HepG2 (cell line): ENCODE data around the gene SEC61A2. TPM values are rescaled to one million over a fixed set of nuclear protein-coding genes. Genes with fewer than 3 reads are reported as not detected.

Experiments
- AGO1 ChIP-seq: fragments of 200-400 bp; formaldehyde crosslinking; IDR thresholded peaks from 2 replicates; pipeline ENCODE4 v1.6.1; 2017; ENCODE audit warnings: mild to moderate bottlenecking, low read depth, low read length, moderate library complexity; ENCODE audit not compliant: poor library complexity, severe bottlenecking
- ASH2L ChIP-seq: fragments of 300-600, 200-600 bp; sonication (generic); IDR thresholded peaks from 2 replicates; pipeline ENCODE4 v1.7.0; 2017; ENCODE audit warnings: low read depth, mild to moderate bottlenecking, moderate library complexity, mixed read lengths, low read length; ENCODE audit not compliant: insufficient read length
- CC2D1A ChIP-seq: sonication (generic); formaldehyde crosslinking; IDR thresholded peaks from 2 replicates; pipeline ENCODE4 v1.8.1; 2023; ENCODE audit warnings: mild to moderate bottlenecking, missing genetic modification reagents
- KLF16 ChIP-seq, 2 experiments: sonication (generic) in 1 of 2; formaldehyde crosslinking in 1 of 2; IDR thresholded peaks; 2 replicates each; pipeline versions ENCODE4 v1.6.1 to v1.8.0; 2016 to 2023; ENCODE audit warnings: missing genetic modification reagents in 2 of 2, missing compliant biosample characterization in 1 of 2
- MTF2 ChIP-seq: sonication (generic); formaldehyde crosslinking; IDR thresholded peaks from 2 replicates; pipeline ENCODE4 v1.5.0; 2020; ENCODE audit warnings: missing genetic modification reagents, borderline replicate concordance
- NCOA2 ChIP-seq: sonication (generic); formaldehyde crosslinking; IDR thresholded peaks from 2 replicates; pipeline ENCODE4 v1.8.0; 2022; ENCODE audit warnings: inconsistent platforms
- NCOA5 ChIP-seq: sonication (generic); formaldehyde crosslinking; IDR thresholded peaks from 2 replicates; pipeline ENCODE4 v1.4.0; 2020; ENCODE audit warnings: missing genetic modification reagents
- PITX1 ChIP-seq: sonication (generic); formaldehyde crosslinking; IDR thresholded peaks from 2 replicates; pipeline ENCODE4 v1.5.1; 2020; ENCODE audit warnings: mild to moderate bottlenecking, missing genetic modification reagents
- RNF2 ChIP-seq: fragments of 450-650 bp; conservative IDR thresholded peaks from 2 replicates; pipeline ENCODE4 v1.6.1; 2016; ENCODE audit warnings: low read depth
- SOX6 ChIP-seq, 2 experiments: fragments of 450-650 bp in 1 of 2; sonication (generic) in 1 of 2; formaldehyde crosslinking in 1 of 2; IDR thresholded peaks; 2 replicates each; pipeline versions ENCODE4 v1.4.0 to v1.6.1; 2017 to 2020; ENCODE audit warnings: antibody characterized with exemption in 1 of 2, mild to moderate bottlenecking in 1 of 2, missing genetic modification reagents in 1 of 2
- TAF15 ChIP-seq: fragments of 200-400 bp; formaldehyde crosslinking; IDR thresholded peaks from one replicate; pipeline ENCODE4 v1.6.1; 2018; ENCODE audit warnings: mild to moderate bottlenecking, low read depth, low read length; ENCODE audit not compliant: poor library complexity, severe bottlenecking
- ZBTB7A ChIP-seq: sonication (generic); formaldehyde crosslinking; IDR thresholded peaks from 2 replicates; pipeline ENCODE4 v1.8.0; 2022; ENCODE audit warnings: mild to moderate bottlenecking, missing genetic modification reagents
- ZFP82 ChIP-seq: sonication (generic); formaldehyde crosslinking; IDR thresholded peaks from 2 replicates; pipeline ENCODE4 v1.5.1; 2020; ENCODE audit warnings: mild to moderate bottlenecking, missing genetic modification reagents, borderline replicate concordance
- ZNF33B ChIP-seq: sonication (generic); formaldehyde crosslinking; IDR thresholded peaks from 2 replicates; pipeline ENCODE4 v1.5.1; 2020; ENCODE audit warnings: mild to moderate bottlenecking, missing genetic modification reagents
- ZNF562 ChIP-seq: sonication (generic); formaldehyde crosslinking; IDR thresholded peaks from 2 replicates; pipeline ENCODE4 v1.8.0; 2022; ENCODE audit warnings: missing genetic modification reagents, borderline replicate concordance
- ZNF564 ChIP-seq: sonication (generic); formaldehyde crosslinking; IDR thresholded peaks from 2 replicates; pipeline ENCODE4 v1.8.1; 2023; ENCODE audit warnings: mild to moderate bottlenecking, missing genetic modification reagents
- ZNF577 ChIP-seq: sonication (generic); formaldehyde crosslinking; IDR thresholded peaks from 2 replicates; pipeline ENCODE4 v1.4.0; 2020; ENCODE audit warnings: mild to moderate bottlenecking, low read depth, missing genetic modification reagents, borderline replicate concordance
- ZNF615 ChIP-seq: sonication (generic); formaldehyde crosslinking; IDR thresholded peaks from 2 replicates; pipeline ENCODE4 v1.5.0; 2020; ENCODE audit warnings: mild to moderate bottlenecking, missing genetic modification reagents, borderline replicate concordance
- ZNF709 ChIP-seq: sonication (generic); formaldehyde crosslinking; IDR thresholded peaks from 2 replicates; pipeline ENCODE4 v1.5.0; 2020; ENCODE audit warnings: mild to moderate bottlenecking, missing genetic modification reagents
- ZNF781 ChIP-seq: sonication (generic); formaldehyde crosslinking; IDR thresholded peaks from 2 replicates; pipeline ENCODE4 v1.5.1; 2020; ENCODE audit warnings: borderline replicate concordance, mild to moderate bottlenecking, missing genetic modification reagents; ENCODE audit errors: not compliant biosample characterization
- ZSCAN31 ChIP-seq: sonication (generic); formaldehyde crosslinking; IDR thresholded peaks from 2 replicates; pipeline ENCODE4 v1.5.0; 2020; ENCODE audit warnings: low read depth, mild to moderate bottlenecking, missing genetic modification reagents
- polyA plus RNA-seq, 8 experiments: library from polyadenylated mRNA; depleted of rRNA in 3 of 8; stranded (reverse) in 7 of 8; unstranded in 1 of 8; fragments of >200 nt; fragmentation: Illumina TruSeq in 4 of 8; extraction: Trizol in 4 of 8; gene quantifications; 2 replicates each; pipeline versions ENCODE4 v1.2.1 to v1.2.3, GENCODE V29; 2011 to 2016; ENCODE audit warnings: low read depth in 4 of 8, missing spikeins in 1 of 8, mixed read lengths in 1 of 8; ENCODE audit not compliant: insufficient read depth in 1 of 8
- total RNA-seq, 5 experiments: library from RNA; depleted of rRNA; stranded (reverse); fragments of >200 nt; fragmentation: Illumina TruSeq; extraction: Trizol; gene quantifications; 2 replicates each; pipeline ENCODE4 v1.2.3, GENCODE V29; 2016; ENCODE audit warnings: low read depth in 1 of 5
- TF ChIP-seq, protein P1 (sequence below): IDR thresholded peaks from 2 replicates; pipeline ENCODE4 v1.6.1; 2016; ENCODE audit warnings: low read depth, control low read depth
- TF ChIP-seq, protein P2 (sequence below): sonication (generic); formaldehyde crosslinking; IDR thresholded peaks from 2 replicates; pipeline ENCODE4 v1.4.0; 2020; ENCODE audit warnings: missing genetic modification reagents, borderline replicate concordance

SEC61A2 gene
- total and polyA plus RNA-seq, 2 of the 13 experiments (the other 11 are each of a cell fraction or from before 2014, with no cell fraction given): 5.5 to 7.4 TPM

DNA sequence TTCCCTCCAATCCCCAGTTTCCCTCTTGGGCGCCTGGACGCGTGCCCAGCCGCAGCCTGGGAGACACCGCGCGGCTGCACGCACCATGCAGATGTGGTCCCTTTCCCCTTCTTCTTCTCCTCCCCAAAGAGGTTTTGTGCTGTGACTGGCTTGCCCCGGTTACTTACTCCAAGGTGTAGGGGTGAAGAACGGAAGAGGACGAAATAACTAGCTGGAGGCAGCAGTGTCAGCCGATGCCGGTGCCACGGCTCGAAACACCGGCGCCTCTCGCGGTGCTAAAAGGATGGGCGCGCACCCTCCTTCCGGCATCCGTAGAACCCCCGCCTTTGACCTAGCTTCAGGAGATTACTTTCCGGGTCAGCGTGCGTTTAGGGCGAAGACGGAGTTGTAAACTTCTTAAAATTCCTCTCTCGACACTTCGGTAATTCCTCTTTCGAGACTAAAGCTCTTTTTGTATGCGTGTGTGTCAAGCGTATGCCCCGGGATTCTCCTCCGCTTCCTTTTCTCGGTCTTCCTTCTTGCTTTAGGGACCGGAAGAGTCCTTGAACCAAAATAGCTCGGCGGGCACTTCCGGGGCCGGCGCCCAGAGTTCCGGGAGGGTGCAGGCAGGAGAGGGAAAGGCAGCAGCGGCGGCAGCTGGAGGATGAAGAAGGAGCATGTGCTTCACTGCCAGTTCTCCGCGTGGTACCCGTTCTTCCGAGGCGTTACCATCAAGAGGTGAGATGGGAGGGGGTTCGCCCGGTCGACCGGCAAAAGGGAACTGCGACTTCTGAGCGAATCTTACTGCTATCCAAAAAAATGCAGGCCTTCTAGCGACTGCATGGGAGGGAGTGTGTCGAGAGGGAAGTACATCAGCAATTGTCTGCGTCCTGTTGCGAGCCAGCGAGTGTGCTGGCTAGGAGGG lies 66.4 kb downstream of the SEC61A2 start, which contains the start of the genes CDC123 and NUDT5 (continued):
- TF ChIP-seq, protein P1, sequence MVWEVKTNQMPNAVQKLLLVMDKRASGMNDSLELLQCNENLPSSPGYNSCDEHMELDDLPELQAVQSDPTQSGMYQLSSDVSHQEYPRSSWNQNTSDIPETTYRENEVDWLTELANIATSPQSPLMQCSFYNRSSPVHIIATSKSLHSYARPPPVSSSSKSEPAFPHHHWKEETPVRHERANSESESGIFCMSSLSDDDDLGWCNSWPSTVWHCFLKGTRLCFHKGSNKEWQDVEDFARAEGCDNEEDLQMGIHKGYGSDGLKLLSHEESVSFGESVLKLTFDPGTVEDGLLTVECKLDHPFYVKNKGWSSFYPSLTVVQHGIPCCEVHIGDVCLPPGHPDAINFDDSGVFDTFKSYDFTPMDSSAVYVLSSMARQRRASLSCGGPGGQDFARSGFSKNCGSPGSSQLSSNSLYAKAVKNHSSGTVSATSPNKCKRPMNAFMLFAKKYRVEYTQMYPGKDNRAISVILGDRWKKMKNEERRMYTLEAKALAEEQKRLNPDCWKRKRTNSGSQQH: peak; percentile 81
- no peak for TF ChIP-seq ZNF562
- TF ChIP-seq TAF15: no peak
- TF ChIP-seq, protein P2, sequence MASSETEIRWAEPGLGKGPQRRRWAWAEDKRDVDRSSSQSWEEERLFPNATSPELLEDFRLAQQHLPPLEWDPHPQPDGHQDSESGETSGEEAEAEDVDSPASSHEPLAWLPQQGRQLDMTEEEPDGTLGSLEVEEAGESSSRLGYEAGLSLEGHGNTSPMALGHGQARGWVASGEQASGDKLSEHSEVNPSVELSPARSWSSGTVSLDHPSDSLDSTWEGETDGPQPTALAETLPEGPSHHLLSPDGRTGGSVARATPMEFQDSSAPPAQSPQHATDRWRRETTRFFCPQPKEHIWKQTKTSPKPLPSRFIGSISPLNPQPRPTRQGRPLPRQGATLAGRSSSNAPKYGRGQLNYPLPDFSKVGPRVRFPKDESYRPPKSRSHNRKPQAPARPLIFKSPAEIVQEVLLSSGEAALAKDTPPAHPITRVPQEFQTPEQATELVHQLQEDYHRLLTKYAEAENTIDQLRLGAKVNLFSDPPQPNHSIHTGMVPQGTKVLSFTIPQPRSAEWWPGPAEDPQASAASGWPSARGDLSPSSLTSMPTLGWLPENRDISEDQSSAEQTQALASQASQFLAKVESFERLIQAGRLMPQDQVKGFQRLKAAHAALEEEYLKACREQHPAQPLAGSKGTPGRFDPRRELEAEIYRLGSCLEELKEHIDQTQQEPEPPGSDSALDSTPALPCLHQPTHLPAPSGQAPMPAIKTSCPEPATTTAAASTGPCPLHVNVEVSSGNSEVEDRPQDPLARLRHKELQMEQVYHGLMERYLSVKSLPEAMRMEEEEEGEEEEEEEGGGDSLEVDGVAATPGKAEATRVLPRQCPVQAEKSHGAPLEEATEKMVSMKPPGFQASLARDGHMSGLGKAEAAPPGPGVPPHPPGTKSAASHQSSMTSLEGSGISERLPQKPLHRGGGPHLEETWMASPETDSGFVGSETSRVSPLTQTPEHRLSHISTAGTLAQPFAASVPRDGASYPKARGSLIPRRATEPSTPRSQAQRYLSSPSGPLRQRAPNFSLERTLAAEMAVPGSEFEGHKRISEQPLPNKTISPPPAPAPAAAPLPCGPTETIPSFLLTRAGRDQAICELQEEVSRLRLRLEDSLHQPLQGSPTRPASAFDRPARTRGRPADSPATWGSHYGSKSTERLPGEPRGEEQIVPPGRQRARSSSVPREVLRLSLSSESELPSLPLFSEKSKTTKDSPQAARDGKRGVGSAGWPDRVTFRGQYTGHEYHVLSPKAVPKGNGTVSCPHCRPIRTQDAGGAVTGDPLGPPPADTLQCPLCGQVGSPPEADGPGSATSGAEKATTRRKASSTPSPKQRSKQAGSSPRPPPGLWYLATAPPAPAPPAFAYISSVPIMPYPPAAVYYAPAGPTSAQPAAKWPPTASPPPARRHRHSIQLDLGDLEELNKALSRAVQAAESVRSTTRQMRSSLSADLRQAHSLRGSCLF: no peak; the same call in 1 of the 2 replicates
- peak; percentile 42; the same call in 1 of the 2 replicates for TF ChIP-seq ZNF33B (CRISPR knock-in tag)
- peak; percentile 58 for TF ChIP-seq ZNF781
- TF ChIP-seq ZFP82: no peak
- no peak for TF ChIP-seq MTF2 (CRISPR knock-in tag)
- TF ChIP-seq AGO1: no peak
- TF ChIP-seq ZNF615: 0 out of 2 replicates have a peak, but pooled peaks have one; percentile 6
- TF ChIP-seq ZNF577: no peak
- 0 out of 2 replicates have a peak, but pooled peaks have one; percentile 19 for TF ChIP-seq NCOA2
- no peak for TF ChIP-seq ZSCAN31 (CRISPR knock-in tag)
- TF ChIP-seq NCOA5: no peak
- TF ChIP-seq ZNF709 (CRISPR knock-in tag): peak; percentile 65; the same call in 1 of the 2 replicates
- no peak for TF ChIP-seq PITX1
- TF ChIP-seq CC2D1A (CRISPR knock-in tag): no peak
- peak in 1 of 2 experiments; percentile 19; a peak in 1 of 4 replicates for TF ChIP-seq KLF16 (CRISPR knock-in tag; IDR thresholded peaks at IDR 0.05)
- TF ChIP-seq ZBTB7A (CRISPR knock-in tag): no peak
- TF ChIP-seq SOX6 (IDR thresholded peaks at IDR 0.05): no peak
- peak; percentile 64 for TF ChIP-seq SOX6 (CRISPR knock-in tag; IDR thresholded peaks at IDR 0.05)
- peak; percentile 74; the same call in 1 of the 2 replicates for TF ChIP-seq RNF2
- no peak for TF ChIP-seq ZNF564 (CRISPR knock-in tag)
- peak; percentile 100 for TF ChIP-seq ASH2L
